Tibial nerve (tissue), 4 donors: ENCODE data around the gene TCAP.

Experiments
- EP300 ChIP-seq, 2 donors: sonication (generic); formaldehyde crosslinking; IDR thresholded peaks; one replicate each; pipeline ENCODE4 v1.6.1; 2017; ENCODE audit warnings: antibody characterized with exemption in 2 of 2, mild to moderate bottlenecking in 1 of 2
- POLR2A ChIP-seq, 2 donors: fragments of 450-650 bp; IDR thresholded peaks; one replicate each; pipeline ENCODE4 v1.6.1; 2017; ENCODE audit warnings: antibody characterized with exemption in 2 of 2, mild to moderate bottlenecking in 2 of 2, moderate library complexity in 2 of 2
- TF ChIP-seq, protein P1 (sequence below), 5 experiments: fragments of 200-600 bp in 3 of 5; fragments of 450-650 bp in 2 of 5; sonication (generic) in 3 of 5; IDR thresholded peaks; one replicate each; pipeline ENCODE4 v1.5.1; 2016 to 2019; ENCODE audit warnings: antibody characterized with exemption in 5 of 5, mild to moderate bottlenecking in 3 of 5, moderate library complexity in 2 of 5

DNA sequence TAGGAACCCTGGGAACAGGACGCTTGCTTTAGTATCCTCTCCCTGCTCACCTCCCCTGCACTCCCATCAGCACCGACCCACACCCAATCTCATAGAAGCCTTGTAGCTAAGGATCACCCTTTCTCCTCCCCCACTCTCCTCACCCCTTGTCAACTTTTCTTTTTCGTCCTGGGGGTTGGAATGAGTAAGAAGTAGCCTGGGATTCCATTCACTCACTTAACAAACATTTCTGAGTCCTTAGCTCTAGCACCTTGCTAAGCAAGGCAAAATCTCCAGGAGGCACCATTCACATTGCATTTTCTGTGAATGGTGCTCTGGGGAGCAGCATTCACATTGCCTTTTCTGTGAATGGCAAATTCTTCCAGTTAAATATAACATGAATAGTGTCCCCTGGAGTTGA lies 23.8 kb downstream of the TCAP start:
- TF ChIP-seq, protein P1, sequence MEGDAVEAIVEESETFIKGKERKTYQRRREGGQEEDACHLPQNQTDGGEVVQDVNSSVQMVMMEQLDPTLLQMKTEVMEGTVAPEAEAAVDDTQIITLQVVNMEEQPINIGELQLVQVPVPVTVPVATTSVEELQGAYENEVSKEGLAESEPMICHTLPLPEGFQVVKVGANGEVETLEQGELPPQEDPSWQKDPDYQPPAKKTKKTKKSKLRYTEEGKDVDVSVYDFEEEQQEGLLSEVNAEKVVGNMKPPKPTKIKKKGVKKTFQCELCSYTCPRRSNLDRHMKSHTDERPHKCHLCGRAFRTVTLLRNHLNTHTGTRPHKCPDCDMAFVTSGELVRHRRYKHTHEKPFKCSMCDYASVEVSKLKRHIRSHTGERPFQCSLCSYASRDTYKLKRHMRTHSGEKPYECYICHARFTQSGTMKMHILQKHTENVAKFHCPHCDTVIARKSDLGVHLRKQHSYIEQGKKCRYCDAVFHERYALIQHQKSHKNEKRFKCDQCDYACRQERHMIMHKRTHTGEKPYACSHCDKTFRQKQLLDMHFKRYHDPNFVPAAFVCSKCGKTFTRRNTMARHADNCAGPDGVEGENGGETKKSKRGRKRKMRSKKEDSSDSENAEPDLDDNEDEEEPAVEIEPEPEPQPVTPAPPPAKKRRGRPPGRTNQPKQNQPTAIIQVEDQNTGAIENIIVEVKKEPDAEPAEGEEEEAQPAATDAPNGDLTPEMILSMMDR (IDR thresholded peaks at IDR 0.05) = no peak
- TF ChIP-seq POLR2A (IDR thresholded peaks at IDR 0.05) (no peak), EP300 (IDR thresholded peaks at IDR 0.05) (no peak)
